Liver (tissue), 9 donors: ENCODE data around the gene ID3. TPM values are rescaled to one million over a fixed set of nuclear protein-coding genes. Genes with fewer than 3 reads are reported as not detected.
A peak's percentile ranks its signal among the peaks of the same experiment; 100 is the strongest.

Experiments
- DNase-seq: peaks from one replicate; pipeline ENCODE4 v3.0.0-alpha.2; 2017; ENCODE audit warnings: low spot score
- H3K27ac ChIP-seq, 2 donors: one replicate each; pipeline ENCODE4 v1.7.0; 2013; ENCODE audit warnings: inconsistent platforms in 2 of 2, low read length in 2 of 2, control low read depth in 1 of 2, low read depth in 1 of 2, mild to moderate bottlenecking in 1 of 2
- H3K27me3 ChIP-seq, 4 donors: one replicate each; pipeline versions ENCODE4 v1.6.1 to v1.7.0; 2013; ENCODE audit warnings: low read length in 3 of 4, inconsistent platforms in 1 of 4, mild to moderate bottlenecking in 1 of 4, moderate library complexity in 1 of 4; ENCODE audit not compliant: control insufficient read depth in 4 of 4, insufficient read depth in 4 of 4
- H3K36me3 ChIP-seq, 4 donors: one replicate each; pipeline versions ENCODE4 v1.6.1 to v1.7.0; 2013; ENCODE audit warnings: low read length in 3 of 4, mild to moderate bottlenecking in 3 of 4, low read depth in 1 of 4, moderate library complexity in 1 of 4; ENCODE audit not compliant: control insufficient read depth in 4 of 4, insufficient read depth in 3 of 4
- H3K4me1 ChIP-seq, 4 donors: one replicate each; pipeline versions ENCODE4 v1.6.1 to v1.7.0; 2013; ENCODE audit warnings: low read length in 3 of 4, mild to moderate bottlenecking in 3 of 4, moderate library complexity in 1 of 4; ENCODE audit not compliant: control insufficient read depth in 4 of 4, insufficient read depth in 4 of 4
- H3K4me3 ChIP-seq, 3 donors: one replicate each; pipeline versions ENCODE4 v1.6.1 to v1.7.0; 2013; ENCODE audit warnings: low read length in 3 of 3, control low read depth in 1 of 3, low read depth in 1 of 3, mild to moderate bottlenecking in 1 of 3
- H3K9ac ChIP-seq, 2 donors: one replicate each; pipeline ENCODE4 v1.7.0; 2013; ENCODE audit warnings: low read length in 2 of 2, mild to moderate bottlenecking in 2 of 2, moderate library complexity in 2 of 2, control low read depth in 1 of 2, low read depth in 1 of 2
- H3K9me3 ChIP-seq, 4 donors: one replicate each; pipeline versions ENCODE4 v1.6.1 to v1.7.0; 2013; ENCODE audit warnings: low read length in 3 of 4; ENCODE audit not compliant: control insufficient read depth in 4 of 4
- ATF3 ChIP-seq: IDR thresholded peaks from 2 replicates; pipeline ENCODE4 v1.6.1; 2016; ENCODE audit warnings: antibody characterized with exemption
- EGR1 ChIP-seq, 2 donors: IDR thresholded peaks; 2 replicates each; pipeline ENCODE4 v1.6.1; 2016 to 2018; ENCODE audit warnings: antibody characterized with exemption in 2 of 2, low read depth in 2 of 2
- FOXA1 ChIP-seq: IDR thresholded peaks from 2 replicates; pipeline ENCODE4 v1.6.1; 2016; ENCODE audit warnings: antibody characterized with exemption
- FOXA2 ChIP-seq: IDR thresholded peaks from 2 replicates; pipeline ENCODE4 v1.6.1; 2016; ENCODE audit warnings: antibody characterized with exemption
- GABPA ChIP-seq, 2 donors: IDR thresholded peaks in 1 of 2; conservative IDR thresholded peaks in 1 of 2; 2 replicates each; pipeline ENCODE4 v1.6.1; 2016; ENCODE audit warnings: antibody characterized with exemption in 2 of 2, mild to moderate bottlenecking in 1 of 2, moderate library complexity in 1 of 2
- HNF4A ChIP-seq, 2 donors: conservative IDR thresholded peaks; 2 replicates each; pipeline ENCODE4 v1.6.1; 2016; ENCODE audit warnings: antibody characterized with exemption in 2 of 2, mild to moderate bottlenecking in 2 of 2
- HNF4G ChIP-seq: IDR thresholded peaks from 2 replicates; pipeline ENCODE4 v1.6.1; 2016; ENCODE audit warnings: antibody characterized with exemption
- JUND ChIP-seq, 2 donors: IDR thresholded peaks; 2 replicates each; pipeline ENCODE4 v1.6.1; 2016; ENCODE audit warnings: antibody characterized with exemption in 2 of 2
- MAX ChIP-seq: IDR thresholded peaks from 2 replicates; pipeline ENCODE4 v1.6.1; 2016; ENCODE audit warnings: antibody characterized with exemption
- NR2F2 ChIP-seq: IDR thresholded peaks from 2 replicates; pipeline ENCODE4 v1.6.1; 2016; ENCODE audit warnings: antibody characterized with exemption
- RAD21 ChIP-seq, 2 donors: IDR thresholded peaks; 2 replicates each; pipeline ENCODE4 v1.6.1; 2016; ENCODE audit warnings: antibody characterized with exemption in 2 of 2, mild to moderate bottlenecking in 2 of 2
- RXRA ChIP-seq, 2 donors: IDR thresholded peaks; 2 replicates each; pipeline ENCODE4 v1.6.1; 2017 to 2018; ENCODE audit warnings: antibody characterized with exemption in 2 of 2, mild to moderate bottlenecking in 1 of 2
- SP1 ChIP-seq: IDR thresholded peaks from 2 replicates; pipeline ENCODE4 v1.6.1; 2018; ENCODE audit warnings: antibody characterized with exemption, mild to moderate bottlenecking
- TAF1 ChIP-seq: conservative IDR thresholded peaks from 2 replicates; pipeline ENCODE4 v1.6.1; 2016; ENCODE audit warnings: antibody characterized with exemption, mild to moderate bottlenecking
- YY1 ChIP-seq: IDR thresholded peaks from 2 replicates; pipeline ENCODE4 v1.6.1; 2016; ENCODE audit warnings: antibody characterized with exemption, mild to moderate bottlenecking
- WGBS: extraction: QIAGEN DNeasy Blood & Tissue Kit; methylation state at CpG from one replicate; pipeline ENCODE4 v1.1.7; 2013; 5-methylcytosine and 5-hydroxymethylcytosine counted together
- polyA plus RNA-seq, 2 donors: library from polyadenylated mRNA; stranded (reverse) in 1 of 2; unstranded in 1 of 2; fragments of 200-250 nt in 1 of 2; fragments of >200 nt in 1 of 2; fragmentation: Nextera tagmentation in 1 of 2; extraction: Ambion mirVana in 1 of 2; gene quantifications; one replicate each; pipeline versions ENCODE4 v1.2.1 to v1.2.3, GENCODE V29; 2013 to 2015
- total RNA-seq, 2 donors: library from RNA; depleted of rRNA; stranded (reverse); fragments of >200 nt; gene quantifications; one replicate each; pipeline ENCODE4 v1.2.3, GENCODE V29; 2014
- TF ChIP-seq, protein P1 (sequence below): IDR thresholded peaks from 2 replicates; pipeline ENCODE4 v1.6.1; 2016; ENCODE audit warnings: antibody characterized with exemption, mild to moderate bottlenecking
- TF ChIP-seq, protein P2 (sequence below): IDR thresholded peaks from 2 replicates; pipeline ENCODE4 v1.6.1; 2016; ENCODE audit warnings: antibody characterized with exemption
- TF ChIP-seq, protein P3 (sequence below): fragments of 150-350 bp; IDR thresholded peaks from 2 replicates; pipeline ENCODE4 v1.5.1; 2017; ENCODE audit warnings: improper control_type of control experiment, low read depth, low read length; ENCODE audit not compliant: missing input control
- donor health status: healthy.
- donor health status: healthy.
- donor health status: healthy.
- donor health status: healthy.
- donor health status: healthy.

Gene ID3
- total and polyA plus RNA-seq, 4 donors = 21.6 to 42.6 (median 37.9) TPM

DNA sequence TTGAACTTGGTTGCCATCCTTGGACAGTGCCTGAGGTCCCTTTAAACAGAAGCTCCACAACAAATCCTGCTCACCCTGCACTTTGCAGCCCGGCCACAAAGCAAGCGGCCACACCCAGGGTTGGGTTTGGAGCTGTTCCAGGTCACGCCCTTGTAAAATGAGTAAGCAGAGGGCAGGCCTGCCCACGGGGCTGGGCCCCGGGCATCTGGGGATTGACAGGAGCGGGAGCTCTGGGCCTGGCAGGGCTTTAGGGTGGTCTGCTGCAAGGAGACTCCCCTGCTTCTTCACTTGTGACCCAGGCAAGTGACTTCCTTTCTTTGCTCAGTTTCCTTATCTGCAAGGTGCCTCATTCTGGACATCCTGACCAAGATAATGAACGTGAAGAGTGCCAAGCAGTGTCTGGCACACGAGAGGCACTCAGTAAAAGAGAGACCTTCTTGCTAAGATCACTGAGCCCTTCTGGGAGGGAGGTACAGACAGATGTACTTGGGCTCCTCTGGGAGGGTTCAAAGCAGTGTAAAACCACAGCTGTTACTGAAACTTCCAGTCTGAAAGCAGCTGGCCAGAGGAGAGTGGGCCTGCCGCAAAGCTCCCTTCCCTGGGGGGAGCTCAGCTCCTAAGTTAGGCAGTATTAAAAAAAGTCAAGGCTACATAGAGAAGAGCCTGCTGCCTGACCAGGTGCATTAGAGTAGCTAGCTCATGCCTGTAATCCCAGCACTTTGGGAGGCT lies 30.9 kb downstream of the ID3 start:
- Histone ChIP-seq H3K9ac (no peak overlapping the region), H3K9me3 (no peaks in the 10 kb centered on the region), H3K27me3 (no peaks in the 10 kb centered on the region), H3K4me1 (peaks cover 12 to 18% (median 14%) of the 10 kb centered on the region in 4 donors), H3K36me3 (no peaks in the 10 kb centered on the region), H3K4me3 (no peak overlapping the region), H3K27ac (no peak overlapping the region)
- WGBS = 26% methylated on average over 9 of the region's 9 CpGs
- DNase-seq = peak; percentile 98
- TF ChIP-seq RAD21 (IDR thresholded peaks at IDR 0.05) (peak in 1 of 2 donors; percentile 46), HNF4G (no peak), EGR1 (IDR thresholded peaks at IDR 0.05; ENCODE audit: low read depth in 2 of 2) (no peak), SP1 (peak; percentile 37), YY1 (no peak), GABPA (IDR thresholded peaks at IDR 0.05 in 1 of 2, conservative IDR thresholded peaks at IDR 0.05 in 1 of 2) (no peak), RXRA (IDR thresholded peaks at IDR 0.05) (no peak), JUND (IDR thresholded peaks at IDR 0.05) (no peak), ATF3 (no peak), NR2F2 (no peak), FOXA2 (no peak), MAX (peak; percentile 49), FOXA1 (no peak), TAF1 (no peak), HNF4A (conservative IDR thresholded peaks at IDR 0.05) (peak; percentile 40 to 59)
- TF ChIP-seq, protein P1, sequence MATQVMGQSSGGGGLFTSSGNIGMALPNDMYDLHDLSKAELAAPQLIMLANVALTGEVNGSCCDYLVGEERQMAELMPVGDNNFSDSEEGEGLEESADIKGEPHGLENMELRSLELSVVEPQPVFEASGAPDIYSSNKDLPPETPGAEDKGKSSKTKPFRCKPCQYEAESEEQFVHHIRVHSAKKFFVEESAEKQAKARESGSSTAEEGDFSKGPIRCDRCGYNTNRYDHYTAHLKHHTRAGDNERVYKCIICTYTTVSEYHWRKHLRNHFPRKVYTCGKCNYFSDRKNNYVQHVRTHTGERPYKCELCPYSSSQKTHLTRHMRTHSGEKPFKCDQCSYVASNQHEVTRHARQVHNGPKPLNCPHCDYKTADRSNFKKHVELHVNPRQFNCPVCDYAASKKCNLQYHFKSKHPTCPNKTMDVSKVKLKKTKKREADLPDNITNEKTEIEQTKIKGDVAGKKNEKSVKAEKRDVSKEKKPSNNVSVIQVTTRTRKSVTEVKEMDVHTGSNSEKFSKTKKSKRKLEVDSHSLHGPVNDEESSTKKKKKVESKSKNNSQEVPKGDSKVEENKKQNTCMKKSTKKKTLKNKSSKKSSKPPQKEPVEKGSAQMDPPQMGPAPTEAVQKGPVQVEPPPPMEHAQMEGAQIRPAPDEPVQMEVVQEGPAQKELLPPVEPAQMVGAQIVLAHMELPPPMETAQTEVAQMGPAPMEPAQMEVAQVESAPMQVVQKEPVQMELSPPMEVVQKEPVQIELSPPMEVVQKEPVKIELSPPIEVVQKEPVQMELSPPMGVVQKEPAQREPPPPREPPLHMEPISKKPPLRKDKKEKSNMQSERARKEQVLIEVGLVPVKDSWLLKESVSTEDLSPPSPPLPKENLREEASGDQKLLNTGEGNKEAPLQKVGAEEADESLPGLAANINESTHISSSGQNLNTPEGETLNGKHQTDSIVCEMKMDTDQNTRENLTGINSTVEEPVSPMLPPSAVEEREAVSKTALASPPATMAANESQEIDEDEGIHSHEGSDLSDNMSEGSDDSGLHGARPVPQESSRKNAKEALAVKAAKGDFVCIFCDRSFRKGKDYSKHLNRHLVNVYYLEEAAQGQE = no peak
- TF ChIP-seq, protein P2, sequence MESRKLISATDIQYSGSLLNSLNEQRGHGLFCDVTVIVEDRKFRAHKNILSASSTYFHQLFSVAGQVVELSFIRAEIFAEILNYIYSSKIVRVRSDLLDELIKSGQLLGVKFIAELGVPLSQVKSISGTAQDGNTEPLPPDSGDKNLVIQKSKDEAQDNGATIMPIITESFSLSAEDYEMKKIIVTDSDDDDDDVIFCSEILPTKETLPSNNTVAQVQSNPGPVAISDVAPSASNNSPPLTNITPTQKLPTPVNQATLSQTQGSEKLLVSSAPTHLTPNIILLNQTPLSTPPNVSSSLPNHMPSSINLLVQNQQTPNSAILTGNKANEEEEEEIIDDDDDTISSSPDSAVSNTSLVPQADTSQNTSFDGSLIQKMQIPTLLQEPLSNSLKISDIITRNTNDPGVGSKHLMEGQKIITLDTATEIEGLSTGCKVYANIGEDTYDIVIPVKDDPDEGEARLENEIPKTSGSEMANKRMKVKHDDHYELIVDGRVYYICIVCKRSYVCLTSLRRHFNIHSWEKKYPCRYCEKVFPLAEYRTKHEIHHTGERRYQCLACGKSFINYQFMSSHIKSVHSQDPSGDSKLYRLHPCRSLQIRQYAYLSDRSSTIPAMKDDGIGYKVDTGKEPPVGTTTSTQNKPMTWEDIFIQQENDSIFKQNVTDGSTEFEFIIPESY = no peak
- TF ChIP-seq, protein P3, sequence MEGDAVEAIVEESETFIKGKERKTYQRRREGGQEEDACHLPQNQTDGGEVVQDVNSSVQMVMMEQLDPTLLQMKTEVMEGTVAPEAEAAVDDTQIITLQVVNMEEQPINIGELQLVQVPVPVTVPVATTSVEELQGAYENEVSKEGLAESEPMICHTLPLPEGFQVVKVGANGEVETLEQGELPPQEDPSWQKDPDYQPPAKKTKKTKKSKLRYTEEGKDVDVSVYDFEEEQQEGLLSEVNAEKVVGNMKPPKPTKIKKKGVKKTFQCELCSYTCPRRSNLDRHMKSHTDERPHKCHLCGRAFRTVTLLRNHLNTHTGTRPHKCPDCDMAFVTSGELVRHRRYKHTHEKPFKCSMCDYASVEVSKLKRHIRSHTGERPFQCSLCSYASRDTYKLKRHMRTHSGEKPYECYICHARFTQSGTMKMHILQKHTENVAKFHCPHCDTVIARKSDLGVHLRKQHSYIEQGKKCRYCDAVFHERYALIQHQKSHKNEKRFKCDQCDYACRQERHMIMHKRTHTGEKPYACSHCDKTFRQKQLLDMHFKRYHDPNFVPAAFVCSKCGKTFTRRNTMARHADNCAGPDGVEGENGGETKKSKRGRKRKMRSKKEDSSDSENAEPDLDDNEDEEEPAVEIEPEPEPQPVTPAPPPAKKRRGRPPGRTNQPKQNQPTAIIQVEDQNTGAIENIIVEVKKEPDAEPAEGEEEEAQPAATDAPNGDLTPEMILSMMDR = no peak
